Measurements from ENCODE around the gene CRB1. TPM values are rescaled to one million over a fixed set of nuclear protein-coding genes. Genes with fewer than 3 reads are reported as not detected.

The CRB1 gene
- polyA plus RNA-seq, 5 donors = 0.25 to 0.52 (median 0.32) TPM

DNA sequence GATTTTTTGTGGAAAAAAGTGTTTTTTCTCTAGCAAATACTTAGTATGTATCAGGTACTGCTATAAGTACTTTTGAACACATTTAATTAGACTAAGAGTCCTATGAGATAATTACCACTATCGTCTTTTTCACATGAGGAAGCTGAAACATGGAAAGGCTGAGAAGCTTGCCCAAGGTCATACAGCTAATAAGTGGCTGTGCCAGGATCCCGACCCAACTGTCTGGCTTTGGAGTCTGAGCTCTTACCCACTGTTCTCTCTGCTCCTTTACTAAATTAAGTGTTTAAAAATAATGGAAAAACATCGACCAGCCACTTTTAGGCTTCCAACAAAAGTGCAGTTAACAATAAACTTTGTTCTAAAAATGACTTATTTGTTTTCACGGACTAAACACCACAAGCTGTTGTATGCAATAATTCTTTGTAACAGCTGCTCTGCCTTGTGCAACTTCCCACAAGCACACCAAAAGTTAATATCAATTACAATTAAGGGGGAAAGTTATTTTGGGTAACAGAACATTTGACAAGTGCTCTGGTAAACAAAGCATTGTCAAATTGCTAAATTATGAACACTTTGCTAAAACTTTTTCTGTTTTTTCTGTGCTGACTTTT is 75.7 kb downstream of the CRB1 start:
- DNase-seq = no peak

DNA sequence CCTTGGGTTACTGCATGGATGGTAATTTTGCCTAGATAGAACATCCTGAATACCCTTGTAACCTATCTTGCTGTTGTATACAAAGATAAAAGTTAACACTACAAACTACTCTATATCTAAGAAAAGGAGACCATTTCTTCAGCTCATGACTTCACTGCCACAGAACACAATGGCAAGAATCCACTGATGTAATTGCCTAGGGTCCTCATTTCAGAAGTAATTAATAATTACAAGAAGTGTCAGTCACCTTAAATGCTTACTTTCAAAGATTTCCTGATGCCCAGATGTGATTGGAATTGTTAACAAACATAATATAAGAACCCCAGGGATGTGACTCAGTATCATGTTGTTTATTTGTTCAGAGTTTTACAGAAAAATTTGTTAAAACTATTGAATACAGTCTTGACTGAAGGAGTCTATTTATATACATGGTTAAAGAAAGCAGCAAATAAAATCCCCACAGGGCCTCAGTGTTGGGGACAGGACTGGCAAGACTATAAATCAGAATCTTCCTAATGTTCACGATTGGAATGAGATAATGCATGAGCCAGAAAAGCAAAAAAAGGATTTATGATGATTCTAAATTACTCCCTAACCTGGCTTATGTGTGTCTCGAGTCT is 83.9 kb downstream of the CRB1 start:
- DNase-seq = no peak

DNA sequence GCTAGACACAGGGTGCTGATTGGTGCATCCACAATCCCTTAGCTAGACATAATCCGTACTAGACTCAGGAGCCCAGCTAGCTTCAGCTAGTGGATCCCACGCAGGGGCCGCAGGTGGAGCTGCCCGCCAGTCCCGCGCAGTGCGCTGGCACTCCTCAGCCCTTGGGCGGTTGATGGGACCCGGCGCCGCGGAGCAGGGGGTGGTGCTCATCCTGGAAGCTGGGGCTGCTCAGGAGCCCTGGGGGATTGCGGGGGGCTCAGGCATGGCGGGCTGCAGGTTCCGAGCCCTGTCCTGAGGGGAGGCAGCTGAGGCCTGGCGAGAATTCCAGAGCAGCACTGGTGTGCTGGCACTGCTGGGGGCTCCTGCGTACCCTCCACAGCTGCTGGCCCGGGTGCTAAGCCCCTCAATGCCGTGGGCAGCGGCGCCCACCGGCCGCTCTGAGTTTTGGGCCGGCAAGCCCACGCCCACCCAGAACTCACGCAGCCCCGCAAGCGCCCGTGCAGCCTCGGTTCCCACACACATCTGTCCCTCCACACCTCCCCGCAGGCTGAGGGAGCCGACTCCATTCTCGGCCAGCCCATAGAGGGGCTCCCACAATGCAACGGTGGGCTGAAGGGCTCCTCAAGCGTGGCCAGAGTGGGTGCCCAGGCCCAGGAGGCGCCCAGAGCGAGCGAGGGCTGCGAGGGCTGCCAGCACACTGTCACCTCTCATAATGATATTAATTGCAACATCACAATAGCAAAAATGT is 87.4 kb downstream of the CRB1 start:
- no peak for DNase-seq

DNA sequence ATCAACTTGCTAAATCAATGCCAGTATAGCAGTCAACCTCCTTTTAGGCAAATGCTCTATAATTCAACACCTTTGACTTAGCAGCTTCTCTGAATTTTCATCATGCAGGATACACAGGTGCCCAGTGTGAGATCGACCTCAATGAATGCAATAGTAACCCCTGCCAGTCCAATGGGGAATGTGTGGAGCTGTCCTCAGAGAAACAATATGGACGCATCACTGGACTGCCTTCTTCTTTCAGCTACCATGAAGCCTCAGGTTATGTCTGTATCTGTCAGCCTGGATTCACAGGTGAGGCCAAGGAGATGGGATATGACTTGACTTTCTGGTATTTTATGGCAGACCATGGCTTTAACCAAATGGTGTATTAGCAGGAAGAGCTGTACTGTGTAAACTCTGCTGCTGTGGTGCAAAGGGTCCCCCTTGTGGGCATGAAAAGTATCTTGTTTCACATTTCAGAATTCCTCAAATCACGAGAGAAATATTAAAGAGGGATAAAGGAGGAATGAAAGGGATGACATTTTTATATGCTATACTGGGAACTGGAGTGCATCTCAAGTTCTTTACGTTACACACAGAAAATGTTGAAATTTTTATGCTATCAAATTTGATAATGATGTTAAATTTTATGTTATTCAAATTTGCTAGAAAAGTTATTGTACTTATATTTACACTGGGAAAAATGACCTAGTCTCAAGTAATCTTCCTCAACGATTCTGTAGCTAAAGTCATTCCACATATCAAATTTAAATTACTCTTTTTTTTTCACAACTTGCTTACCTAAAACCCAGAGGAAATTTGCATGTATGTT is 88.9 kb downstream of the CRB1 start:
- peak; percentile 7 to 18 for DNase-seq

- DNase-seq = no peak
Measured at GRCh38 chr1:197358959-197359358, 90.9 kb downstream of the CRB1 start.

DNA sequence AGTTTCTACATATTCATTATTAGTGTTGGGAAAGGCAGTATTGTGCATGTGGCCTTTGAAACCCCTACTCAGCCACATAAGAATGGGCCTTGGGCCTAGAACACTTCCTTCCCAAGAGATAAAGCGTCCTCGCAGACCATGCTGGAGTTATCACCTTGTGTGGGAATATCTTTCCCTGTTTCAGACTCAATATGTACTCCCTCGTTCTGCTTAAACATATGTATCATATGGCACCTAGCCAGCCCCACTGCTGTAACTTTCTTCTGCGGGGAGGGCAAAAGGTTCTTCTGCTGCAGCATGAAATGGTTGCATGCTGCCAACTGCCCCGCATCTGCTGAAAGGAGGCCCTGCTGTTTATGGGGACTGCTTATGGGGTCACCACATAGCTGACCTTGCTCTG is 92.0 kb downstream of the CRB1 start:
- no peak for DNase-seq

DNA sequence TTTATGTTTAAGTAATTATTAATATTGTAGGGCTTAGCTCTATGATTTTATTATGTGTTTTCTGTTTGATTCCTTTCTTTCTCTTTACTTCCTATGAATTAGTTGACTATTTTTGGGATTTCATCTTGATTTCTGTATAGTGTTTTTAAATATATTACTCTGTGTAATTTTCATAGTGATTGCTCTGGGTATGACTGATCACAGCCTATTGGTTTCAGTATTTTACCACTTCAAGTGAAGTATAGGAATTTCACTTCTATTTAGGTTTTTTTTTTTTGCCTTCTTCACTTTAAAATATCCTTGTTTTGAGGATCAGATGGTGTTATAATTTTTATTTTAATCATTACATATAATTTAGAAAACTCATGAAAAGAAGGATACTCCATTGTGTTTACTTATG is 94.8 kb downstream of the CRB1 start:
- DNase-seq = no peak

GRCh38 chr1:197363855-197364254 is 95.8 kb downstream of the CRB1 start:
- DNase-seq = no peak

DNA sequence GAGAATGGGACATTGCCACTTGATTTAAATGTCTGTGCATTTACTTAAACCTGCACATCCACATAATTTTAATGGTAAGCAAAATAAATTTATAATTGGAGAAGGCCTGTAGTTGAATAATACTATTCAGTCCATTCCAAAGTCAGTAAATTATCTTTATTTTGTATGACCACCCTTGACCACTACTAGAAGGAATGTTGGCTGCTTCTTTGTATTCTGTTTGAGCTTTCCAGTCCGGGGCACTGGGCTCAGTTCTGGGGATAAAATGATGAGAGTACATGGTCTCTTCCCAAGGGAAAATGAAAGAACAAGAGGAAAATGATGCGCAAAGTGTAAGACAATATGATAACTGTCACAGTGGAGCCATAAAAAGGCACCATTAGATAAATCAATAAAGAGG is 98.9 kb downstream of the CRB1 start:
- no peak for DNase-seq

DNA sequence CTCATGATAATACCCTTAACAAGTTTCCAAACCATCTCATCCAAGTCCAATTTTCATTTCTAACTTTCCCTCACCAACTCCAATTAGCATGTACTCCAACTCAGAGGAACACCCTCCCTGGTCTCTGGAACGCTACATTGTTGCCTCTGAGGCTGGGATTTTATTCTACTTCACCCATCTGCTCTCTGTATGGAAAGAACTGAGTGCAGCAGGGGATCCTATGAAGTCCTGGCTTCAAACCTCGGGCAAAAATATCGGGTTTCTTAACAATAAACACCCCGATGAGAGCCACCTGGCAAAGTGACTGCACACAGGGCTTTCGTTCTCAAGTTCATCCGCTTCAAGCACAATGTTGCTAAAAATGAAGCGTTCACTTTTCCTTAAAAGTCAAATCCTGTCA is 99.6 kb downstream of the CRB1 start:
- DNase-seq = no peak

GRCh38 chr1:197374428-197374827 is 106.4 kb downstream of the CRB1 start:
- no peak for DNase-seq

- DNase-seq = no peak
Measured at GRCh38 chr1:197384471-197384870, 116.4 kb downstream of the CRB1 start.

DNA sequence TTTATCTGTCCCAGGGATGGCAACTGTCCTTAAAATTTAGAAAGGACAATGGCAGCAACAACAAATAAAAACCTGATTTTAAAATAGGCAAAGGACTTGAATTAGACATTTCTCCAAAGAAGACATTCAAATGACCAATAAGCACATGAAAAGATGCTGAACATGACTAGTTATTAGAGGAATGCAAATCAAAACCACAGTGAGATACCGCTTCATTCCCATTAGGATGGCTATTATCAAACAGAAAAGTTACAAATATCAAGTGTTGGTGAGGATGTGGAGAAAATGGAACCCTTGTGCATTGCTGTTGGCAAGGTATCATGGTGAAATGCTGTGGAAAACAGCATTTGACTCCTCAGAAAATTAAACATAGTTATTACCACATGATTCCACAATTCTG is 120.7 kb downstream of the CRB1 start:
- DNase-seq = no peak

- DNase-seq = no peak
Measured at GRCh38 chr1:197390856-197391255, 122.8 kb downstream of the CRB1 start.

- no peak for DNase-seq
Measured at GRCh38 chr1:197391303-197392226, 123.5 kb downstream of the CRB1 start.

GRCh38 chr1:197392541-197392940 is 124.5 kb downstream of the CRB1 start:
- no peak for DNase-seq

GRCh38 chr1:197393105-197393504 is 125.1 kb downstream of the CRB1 start:
- no peak for DNase-seq

- no peak for DNase-seq
Measured at GRCh38 chr1:197393772-197394171, 125.7 kb downstream of the CRB1 start.

GRCh38 chr1:197394831-197395608 is 127.0 kb downstream of the CRB1 start:
- DNase-seq = no peak

DNA sequence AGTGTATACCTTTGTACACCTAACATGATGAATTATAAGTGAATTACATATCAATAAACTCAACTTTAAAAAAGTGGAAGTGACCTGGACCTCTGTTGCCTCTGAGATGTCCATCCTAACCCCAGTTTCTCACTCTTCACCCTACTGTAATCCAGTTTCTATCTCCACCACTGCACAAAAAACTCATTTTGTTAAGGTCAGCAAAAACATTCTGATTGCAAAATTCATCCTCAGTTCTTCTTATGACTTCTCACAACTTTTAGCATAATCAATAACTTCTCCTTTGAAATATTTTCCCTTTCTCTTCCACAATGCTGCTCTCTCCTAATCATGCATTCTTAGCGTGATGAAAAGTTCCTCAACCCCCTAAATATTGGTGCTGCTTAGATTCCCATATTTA is 129.8 kb downstream of the CRB1 start:
- no peak for DNase-seq

Measured in right lung (tissue), 5 donors.